NT2/D1 (cell line): ENCODE data around the gene ICOSLG.

Source experiments
- DNase-seq: peaks from one replicate; pipeline ENCODE4 v3.0.0-alpha.2; 2011; ENCODE audit warnings: low read depth, low spot score
- H3K27me3 ChIP-seq: 2 replicates; pipeline ENCODE4 v1.6.0; 2011; ENCODE audit warnings: mild to moderate bottlenecking; ENCODE audit not compliant: insufficient read length, insufficient read depth
- H3K36me3 ChIP-seq: 2 replicates; pipeline ENCODE4 v1.6.1; 2011; ENCODE audit warnings: mild to moderate bottlenecking, low read length, mixed read lengths; ENCODE audit not compliant: insufficient read depth, insufficient read length
- H3K4me1 ChIP-seq: 2 replicates; pipeline ENCODE4 v1.5.1; 2011; ENCODE audit not compliant: insufficient read depth, insufficient read length
- H3K4me3 ChIP-seq: 2 replicates; pipeline ENCODE4 v1.5.1; 2011; ENCODE audit warnings: low read depth; ENCODE audit not compliant: insufficient read length
- H3K9ac ChIP-seq: 2 replicates; pipeline ENCODE4 v1.6.0; 2011; ENCODE audit warnings: low read depth; ENCODE audit not compliant: insufficient read length
- H3K9me3 ChIP-seq: 2 replicates; pipeline ENCODE4 v1.5.1; 2011; ENCODE audit warnings: mild to moderate bottlenecking, low read length; ENCODE audit not compliant: insufficient read depth
- SUZ12 ChIP-seq: IDR thresholded peaks from 2 replicates; pipeline ENCODE4 v1.6.1; 2011; ENCODE audit not compliant: insufficient read length, insufficient read depth; ENCODE audit errors: extremely low read depth
- YY1 ChIP-seq: IDR thresholded peaks from 2 replicates; pipeline ENCODE4 v1.6.1; 2011; ENCODE audit not compliant: insufficient read length, insufficient read depth
- ZNF274 ChIP-seq: IDR thresholded peaks from 2 replicates; pipeline ENCODE4 v1.6.1; 2011; ENCODE audit warnings: mild to moderate bottlenecking, low read depth, low read length

Gene ICOSLG

DNA sequence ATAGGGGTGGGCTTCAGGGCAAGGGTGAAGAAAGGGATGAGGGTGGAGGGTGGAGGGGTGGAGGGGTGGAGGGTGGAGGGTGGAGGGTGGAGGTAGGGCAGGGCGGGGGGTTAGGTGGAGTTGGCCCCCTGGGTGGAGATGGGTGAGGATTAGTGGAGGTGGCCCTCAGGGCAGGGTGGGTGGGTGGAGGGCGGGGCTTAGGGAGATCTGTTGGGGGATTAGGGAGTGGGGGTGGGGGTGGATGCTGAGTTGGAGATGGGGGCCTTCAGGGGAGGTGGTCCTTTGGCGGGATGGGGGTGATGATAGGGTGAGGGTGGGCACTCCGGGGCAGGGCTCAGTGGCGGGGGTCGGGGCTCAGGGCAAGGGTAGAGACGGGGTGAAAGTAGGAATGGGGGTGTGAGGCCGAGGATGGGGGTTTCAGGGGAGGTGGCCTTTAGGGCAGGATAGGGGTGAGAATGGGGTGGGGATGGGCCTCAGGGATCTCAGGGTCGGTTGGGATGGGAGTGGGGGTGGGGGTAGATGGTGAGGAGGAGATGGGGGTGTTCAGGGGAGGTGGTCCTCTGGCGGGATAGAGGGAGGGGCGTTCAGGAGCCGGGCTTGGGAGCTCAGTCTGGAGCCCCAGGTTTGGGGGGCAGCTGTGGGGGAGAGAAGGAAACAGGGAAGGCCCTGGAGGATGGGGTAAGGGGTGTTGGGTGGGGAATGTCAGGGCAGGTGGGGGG, 21.8 kb upstream of the ICOSLG start:
- no peak overlapping the region for H3K4me3 ChIP-seq
- H3K27me3 ChIP-seq = no peaks in the 10 kb centered on the region
- no peak for DNase-seq
- H3K36me3 ChIP-seq = no peaks in the 10 kb centered on the region
- H3K9me3 ChIP-seq = no peaks in the 10 kb centered on the region
- H3K9ac ChIP-seq = no peak overlapping the region
- TF ChIP-seq YY1 (no peak), ZNF274 (no peak), SUZ12 (no peak)
- H3K4me1 ChIP-seq = peaks cover 15% of the 10 kb centered on the region

- Histone ChIP-seq H3K4me3 (no peak within 1 kb of the TSS), H3K9ac (no peak within 1 kb of the TSS), H3K27me3 (no peaks in the 10 kb centered on the region), H3K9me3 (no peaks in the 10 kb centered on the region), H3K4me1 (peaks cover 15% of the 10 kb centered on the region), H3K36me3 (no peaks in the 10 kb centered on the region)
- TF ChIP-seq SUZ12 (no peak), ZNF274 (no peak), YY1 (no peak)
- DNase-seq = no peak
These were observed 21.0 kb upstream of the ICOSLG start, which contains the start of gene DNMT3L for GRCh38 chr21:44261675-44262295. TSS of gene DNMT3L (minus strand) at chr21:44261897. CDS start at chr21:44261259, 638 bp downstream.

DNA sequence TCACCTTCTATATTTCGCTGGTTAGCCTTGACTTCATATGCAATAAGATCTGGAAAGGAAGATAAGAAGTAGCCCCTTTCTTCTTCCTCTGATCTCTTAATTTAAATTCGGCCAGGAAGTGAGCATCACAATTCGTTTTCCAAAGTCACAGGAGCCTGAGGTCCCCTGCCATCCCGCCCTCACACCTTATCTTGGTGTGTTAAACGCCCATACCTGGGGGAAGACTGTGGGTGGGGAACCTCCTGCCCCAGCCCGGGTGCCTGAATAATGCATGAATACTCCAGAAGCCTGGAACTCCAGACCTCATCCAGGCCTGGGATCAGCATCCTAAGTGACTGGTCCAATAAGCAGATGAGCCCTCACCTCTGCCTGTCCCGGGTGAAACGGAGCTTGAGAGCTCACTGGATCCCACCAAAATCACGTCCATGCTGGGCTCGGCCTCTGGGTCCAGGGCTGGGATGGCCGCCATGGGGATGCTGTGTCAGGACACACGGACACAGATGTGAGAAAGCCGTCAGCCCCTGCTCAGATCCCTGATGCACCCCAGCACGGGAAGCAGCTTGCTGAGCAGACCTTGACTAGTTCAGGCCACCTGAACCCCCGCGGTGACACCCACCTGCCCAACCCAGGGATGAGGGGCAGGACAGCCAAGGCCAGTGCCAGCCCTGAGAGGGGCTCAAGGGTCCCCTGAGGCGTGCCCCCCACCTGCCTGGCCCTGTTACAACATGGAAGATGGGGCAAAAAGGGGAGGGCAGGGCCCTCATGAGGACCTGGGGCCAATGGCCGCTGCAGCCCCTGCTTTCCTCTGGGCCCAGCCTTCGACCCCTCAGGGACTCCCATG, 20.3 kb upstream of the ICOSLG start:
- H3K4me3 ChIP-seq = no peak overlapping the region
- no peaks in the 10 kb centered on the region for H3K9me3 ChIP-seq
- H3K27me3 ChIP-seq = no peaks in the 10 kb centered on the region
- no peak for TF ChIP-seq YY1
- TF ChIP-seq ZNF274 = no peak
- TF ChIP-seq SUZ12 = no peak
- H3K36me3 ChIP-seq = no peaks in the 10 kb centered on the region
- DNase-seq = no peak
- no peak overlapping the region for H3K9ac ChIP-seq
- H3K4me1 ChIP-seq = peaks cover 15% of the 10 kb centered on the region

DNA sequence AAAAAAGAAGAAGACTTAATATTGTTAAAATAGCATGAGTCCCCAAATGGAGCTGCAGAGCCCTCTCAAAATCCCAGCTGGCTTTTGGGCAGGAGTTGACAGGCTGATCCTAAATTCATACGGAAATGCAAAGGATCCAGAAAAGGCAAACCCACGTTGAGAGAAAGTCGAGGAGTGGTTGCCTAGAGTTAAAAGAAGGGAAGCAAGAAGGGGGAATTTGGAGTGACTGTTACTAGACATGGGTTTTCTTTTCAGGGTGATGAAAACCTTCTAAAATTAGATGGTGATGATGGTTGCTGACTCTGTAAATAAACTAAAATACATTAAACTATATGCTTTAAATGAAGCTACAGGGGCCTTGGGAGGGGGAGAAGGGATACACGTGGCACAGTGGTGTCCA, 19.3 kb upstream of the ICOSLG start:
- no peaks in the 10 kb centered on the region for H3K27me3 ChIP-seq
- no peaks in the 10 kb centered on the region for H3K9me3 ChIP-seq

DNA sequence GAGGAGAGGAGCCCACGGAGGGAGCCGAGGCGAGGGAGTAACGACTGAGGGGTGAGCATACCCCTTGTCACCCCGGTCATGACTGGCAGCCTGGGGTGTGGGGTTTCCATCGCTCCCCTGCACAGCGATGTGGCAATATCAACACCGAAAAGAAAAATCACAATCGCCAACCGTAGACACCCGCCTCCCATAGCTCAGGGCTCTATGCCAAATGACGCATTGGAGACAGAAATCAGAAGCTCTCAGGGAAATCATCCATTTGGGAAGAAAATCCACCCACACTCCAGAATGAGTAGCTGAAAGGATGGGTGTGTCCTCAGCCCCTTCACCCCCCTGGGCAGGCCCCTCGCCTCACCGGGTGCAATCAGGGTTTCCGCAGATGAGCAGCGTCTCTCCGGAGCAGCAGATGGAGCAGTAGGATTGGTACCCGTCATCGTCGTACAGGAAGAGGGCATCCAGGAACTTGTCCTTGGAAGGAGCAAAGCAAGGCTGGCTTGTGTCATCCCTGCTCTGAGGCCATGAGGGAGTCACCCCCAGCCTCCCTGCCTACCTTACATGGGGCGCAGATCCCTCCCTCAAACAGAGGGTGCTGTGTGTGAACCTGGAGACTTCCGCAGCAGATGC, 18.5 kb upstream of the ICOSLG start:
- Histone ChIP-seq H3K4me1 (peaks cover 20% of the 10 kb centered on the region), H3K9me3 (no peaks in the 10 kb centered on the region), H3K9ac (no peak overlapping the region), H3K27me3 (no peaks in the 10 kb centered on the region), H3K36me3 (no peaks in the 10 kb centered on the region), H3K4me3 (no peak overlapping the region)
- TF ChIP-seq YY1 (no peak), SUZ12 (no peak), ZNF274 (no peak)
- DNase-seq = no peak

More for the DNA sequence above, 19.3 kb upstream of the ICOSLG start:
- Histone ChIP-seq H3K36me3 (no peaks in the 10 kb centered on the region), H3K9ac (no peak overlapping the region), H3K4me1 (peaks cover 17% of the 10 kb centered on the region), H3K4me3 (no peak overlapping the region)
- TF ChIP-seq YY1 (no peak), SUZ12 (no peak), ZNF274 (no peak)
- no peak for DNase-seq

- Histone ChIP-seq H3K4me3 (no peak overlapping the region), H3K9me3 (no peaks in the 10 kb centered on the region), H3K4me1 (peaks cover 20% of the 10 kb centered on the region), H3K9ac (no peak overlapping the region), H3K36me3 (no peaks in the 10 kb centered on the region), H3K27me3 (no peaks in the 10 kb centered on the region)
- no peak for TF ChIP-seq ZNF274
- no peak for TF ChIP-seq YY1
- TF ChIP-seq SUZ12 = no peak
- no peak for DNase-seq
These were observed 17.4 kb upstream of the ICOSLG start for GRCh38 chr21:44258056-44258725.
